Stimulated activated CD8-positive, alpha-beta memory T cell treated with anti-CD3 and anti-CD28 coated beads, Interleukin-4, amount 100 ng/mL, for 1 hour (primary cell): Measurements from ENCODE around the gene TMEM225B.
"Not testable (repeated sequence)": the region's sequence is repeated elsewhere in the genome, so short reads cannot be mapped to it uniquely, and the experiment has no call there.

Experiments
- DNase-seq, 2 donors: peaks; one replicate each; pipeline ENCODE4 v3.0.0-alpha.2; 2020; ENCODE audit warnings: low read depth in 2 of 2, low spot score in 1 of 2

Gene TMEM225B

DNA sequence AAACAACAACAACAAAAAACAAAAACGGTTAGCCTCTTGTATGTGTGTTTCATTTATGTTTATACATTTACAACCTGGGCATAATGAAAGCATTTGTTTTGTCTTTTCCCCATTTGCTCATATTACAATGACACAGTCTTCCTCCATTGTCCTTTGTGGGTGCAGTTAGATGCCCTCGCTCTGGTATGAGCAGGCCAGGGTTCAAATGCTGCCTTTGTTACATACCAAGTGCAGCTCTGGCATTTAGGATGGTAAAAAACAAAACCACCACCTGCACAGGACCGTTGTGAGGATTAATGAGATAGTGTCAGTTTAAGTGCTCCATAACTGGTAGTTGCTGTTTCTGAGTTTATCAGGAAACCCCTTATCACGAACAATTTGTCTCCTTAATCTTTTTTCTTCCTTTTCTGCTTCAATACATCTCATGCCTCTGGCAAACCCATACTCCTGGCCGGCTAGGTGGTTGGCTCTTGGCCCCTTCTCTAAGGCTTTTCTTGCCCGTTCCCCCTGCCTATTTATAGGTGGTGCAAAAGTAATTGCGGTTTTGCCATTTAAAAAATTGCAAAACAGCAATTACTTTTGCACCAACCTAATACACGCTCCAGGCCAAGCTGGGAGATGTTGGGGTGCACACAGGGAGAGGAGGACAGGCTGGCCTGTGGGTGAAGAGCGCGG is 18.6 kb upstream of the TMEM225B start:
- DNase-seq: no peak

GRCh38 chr7:99579956-99580777 is 17.9 kb upstream of the TMEM225B start:
- DNase-seq: peak in 1 of 2 donors; percentile 43

DNA sequence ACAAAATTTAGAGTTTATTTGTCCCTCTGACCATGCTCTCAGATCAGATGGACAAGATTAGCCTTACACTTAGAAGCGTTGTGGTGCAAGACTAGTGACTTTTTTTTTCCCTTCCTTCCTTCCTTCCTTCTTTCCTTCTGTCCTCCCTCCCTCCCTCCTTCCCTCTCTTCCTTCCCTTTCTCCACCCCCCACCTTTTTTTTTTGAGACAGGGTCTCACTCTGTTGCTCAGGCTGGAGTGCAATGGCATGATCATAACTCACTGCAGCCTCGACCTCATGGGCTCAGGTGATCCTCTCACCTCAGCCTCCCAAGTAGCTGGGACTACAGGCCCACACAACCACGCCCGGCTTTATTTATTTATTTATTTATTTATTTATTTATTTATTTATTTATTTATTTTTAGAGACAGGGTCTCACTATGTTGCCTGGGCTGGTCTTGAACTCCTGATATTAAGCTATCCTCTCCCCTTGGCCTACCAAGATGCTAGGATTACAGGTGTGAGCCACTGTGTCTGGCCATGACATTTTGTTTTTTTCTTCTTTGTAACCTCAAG is 17.2 kb upstream of the TMEM225B start:
- not testable (repeated sequence) for DNase-seq

DNA sequence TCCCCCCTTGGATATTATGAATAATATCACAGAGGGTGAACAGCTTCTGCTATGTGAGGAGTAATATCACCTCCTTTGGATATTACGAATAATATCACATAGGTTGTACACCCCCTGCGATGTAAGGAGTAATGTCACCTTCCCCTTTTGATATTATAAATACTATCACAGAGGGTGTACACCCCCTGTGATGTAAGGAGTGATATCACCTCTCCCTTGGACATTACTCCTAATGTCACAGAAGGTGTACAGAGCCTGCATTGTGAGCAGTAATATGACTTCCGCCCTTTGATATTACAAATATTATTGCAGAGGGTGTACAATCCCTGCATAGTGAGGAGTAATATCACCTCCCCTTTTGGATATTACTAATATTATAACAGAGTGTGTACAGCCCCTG is 9.2 kb upstream of the TMEM225B start:
- no peak for DNase-seq

DNA sequence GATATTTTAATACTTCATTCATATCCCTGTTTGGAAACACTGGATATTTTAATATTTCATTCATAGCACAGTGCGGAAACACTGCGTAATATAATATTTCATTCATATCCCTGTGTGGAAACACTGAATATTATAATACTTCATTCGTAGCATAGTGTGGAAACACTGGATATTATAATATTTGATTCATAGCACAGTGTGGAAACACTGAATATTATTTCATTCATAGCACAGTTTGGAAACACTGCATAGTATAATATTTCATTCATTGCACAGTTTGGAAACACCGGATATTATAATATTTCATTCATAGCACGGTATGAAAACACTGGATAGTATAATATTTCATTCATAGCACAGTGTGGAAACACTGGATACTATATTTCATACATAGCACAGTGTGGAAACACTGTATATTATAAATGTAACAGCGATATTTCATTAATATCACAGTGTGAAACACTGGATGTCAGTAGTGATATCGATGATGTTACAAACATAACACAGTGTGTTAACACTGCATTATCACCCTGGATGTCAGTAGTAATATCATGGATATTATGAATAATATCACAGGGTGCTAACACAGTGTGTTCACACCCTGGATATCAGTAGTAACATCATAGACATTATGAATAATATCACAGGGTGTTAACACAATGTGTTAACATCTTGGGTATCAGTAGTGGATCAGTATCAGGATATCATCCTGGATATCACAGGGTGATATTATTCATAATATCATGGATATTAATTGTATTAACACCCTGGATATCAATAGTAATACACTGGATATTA is 2.9 kb upstream of the TMEM225B start:
- no peak for DNase-seq

- DNase-seq: no peak
These were observed 1.6 kb upstream of the TMEM225B start for GRCh38 chr7:99596408-99596955.

- DNase-seq: no peak
These were observed 1.8 kb downstream of the TMEM225B start for GRCh38 chr7:99599836-99600235.

- DNase-seq: no peak
These were observed 3.7 kb downstream of the TMEM225B start for GRCh38 chr7:99601656-99602310.

DNA sequence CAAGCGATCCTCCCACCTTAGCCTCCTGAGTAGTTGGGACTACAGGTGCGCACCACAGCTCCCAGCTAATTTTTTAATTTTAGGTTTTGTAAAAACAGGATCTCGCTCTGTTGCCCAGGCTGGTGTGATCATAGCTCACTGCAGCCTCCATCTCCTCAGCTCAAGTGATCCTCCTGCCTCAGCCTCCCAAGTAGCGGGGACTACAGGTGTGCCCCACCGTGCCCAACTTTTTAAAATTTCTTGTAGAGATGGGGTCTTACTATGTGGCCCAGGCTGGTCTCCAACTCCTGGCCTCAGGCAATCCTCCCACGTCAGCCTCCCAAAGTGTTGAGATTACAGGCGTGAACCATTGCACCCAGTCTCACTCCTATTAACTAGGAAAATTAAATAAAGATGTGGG is 7.5 kb downstream of the TMEM225B start:
- no peak for DNase-seq

DNA sequence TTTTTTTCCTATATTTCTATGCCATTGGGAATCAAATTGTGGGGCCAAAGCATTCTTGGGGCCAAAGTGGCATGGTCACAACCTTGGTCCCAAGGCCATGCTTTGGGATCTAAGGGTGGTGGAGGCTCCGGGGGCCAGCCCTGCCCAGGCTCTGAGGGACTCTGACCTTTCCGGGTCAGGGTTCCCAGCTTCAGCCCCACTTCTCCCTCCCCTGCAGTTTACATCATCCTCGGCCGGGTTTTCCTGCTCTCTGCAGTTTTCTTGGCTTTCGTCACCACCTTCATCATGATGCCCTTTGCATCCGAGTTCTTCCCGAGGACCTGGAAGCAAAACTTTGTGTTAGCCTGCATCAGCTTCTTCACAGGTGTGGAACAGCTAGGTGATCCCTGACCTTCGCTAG is 8.5 kb downstream of the TMEM225B start:
- DNase-seq: no peak

DNA sequence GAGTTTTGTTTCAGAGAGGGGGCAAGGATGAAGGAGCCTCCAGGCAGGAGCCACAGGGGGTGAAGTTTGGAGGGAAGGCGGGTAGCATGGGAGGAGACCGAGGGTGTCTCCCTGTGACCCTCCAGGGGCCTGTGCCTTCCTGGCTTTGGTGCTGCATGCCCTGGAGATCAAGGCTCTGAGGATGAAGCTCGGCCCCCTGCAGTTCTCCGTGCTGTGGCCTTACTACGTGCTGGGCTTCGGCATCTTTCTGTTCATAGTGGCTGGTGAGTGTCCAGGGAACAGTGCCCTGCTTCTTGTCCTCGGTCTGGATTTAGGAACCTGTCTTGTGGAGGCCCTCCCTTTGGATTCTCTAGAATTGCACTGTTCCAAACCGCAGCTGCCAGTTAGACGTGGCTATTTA is 9.5 kb downstream of the TMEM225B start:
- DNase-seq: no peak

GRCh38 chr7:99614495-99614894 is 16.4 kb downstream of the TMEM225B start:
- no peak for DNase-seq

GRCh38 chr7:99615989-99616358 is 17.9 kb downstream of the TMEM225B start:
- DNase-seq: no peak

DNA sequence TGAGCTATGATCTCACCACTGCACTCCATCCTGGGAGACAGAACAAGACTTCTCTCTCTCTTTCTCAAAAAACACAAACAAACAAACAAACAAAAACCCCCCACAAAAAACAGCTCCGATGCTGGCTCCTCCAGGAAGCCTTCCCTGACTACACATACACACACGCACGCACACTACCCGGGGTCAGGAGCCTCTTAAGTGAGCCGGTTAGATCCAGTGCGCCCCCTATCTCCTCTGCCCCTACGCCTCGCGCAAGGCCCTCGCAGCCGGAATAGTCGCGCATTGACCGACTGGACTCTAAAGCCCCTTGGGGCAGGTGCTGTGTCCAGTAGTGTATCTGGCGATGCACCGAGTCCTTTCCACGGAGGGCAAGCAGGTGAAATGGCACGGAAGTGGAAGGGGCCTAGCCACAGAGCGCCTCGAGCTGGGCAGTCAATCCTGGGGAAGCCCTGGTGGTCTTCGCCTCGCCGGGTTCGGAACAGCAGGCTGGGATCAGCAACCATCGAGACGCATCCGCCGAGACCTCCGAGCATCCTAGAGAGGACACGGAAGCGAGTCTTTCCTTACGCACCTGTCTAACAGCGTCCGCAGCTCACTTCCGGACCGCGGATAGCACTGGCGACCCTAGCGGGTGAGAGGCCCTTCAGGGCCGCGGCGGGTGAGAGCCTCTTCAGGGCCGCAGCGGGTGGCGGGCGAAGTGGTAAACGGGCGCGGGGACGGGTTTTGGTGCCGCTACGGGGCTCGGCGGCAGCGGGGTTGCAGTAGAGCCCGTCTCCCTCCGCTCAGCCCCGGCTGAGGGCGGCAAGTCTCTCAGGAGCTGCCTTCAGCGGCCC is 18.5 kb downstream of the TMEM225B start, which contains the start of gene ZSCAN25:
TSS of gene ZSCAN25 (plus strand) at position 588 of the 833 bp plus-strand sequence. CDS start 2,661 bp downstream, outside the sequence.
- DNase-seq: peak; percentile 70 to 73

GRCh38 chr7:99617192-99617781 is 19.2 kb downstream of the TMEM225B start:
- no peak for DNase-seq

DNA sequence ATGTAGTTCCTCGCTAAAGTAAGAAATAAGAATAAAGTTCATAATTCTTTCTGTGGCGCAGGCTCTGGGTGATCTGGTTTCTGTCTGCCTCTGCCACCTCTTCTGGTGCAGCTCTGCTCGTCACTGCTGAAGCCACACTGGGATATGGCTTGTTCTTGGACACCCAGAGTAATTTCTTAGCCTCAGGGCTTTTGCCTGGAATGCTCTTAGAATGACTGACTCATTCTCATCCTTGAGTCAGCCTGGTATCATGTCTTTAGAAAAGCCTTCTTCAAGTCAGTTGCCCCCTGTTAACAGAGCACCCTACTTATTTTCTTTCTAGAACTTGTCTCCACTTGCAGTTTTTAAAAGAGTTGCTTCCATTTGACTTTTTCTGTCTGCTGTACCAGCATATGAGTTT is 20.7 kb downstream of the TMEM225B start:
- no peak for DNase-seq

- no peak for DNase-seq
These were observed 21.6 kb downstream of the TMEM225B start for GRCh38 chr7:99619571-99620130.

DNA sequence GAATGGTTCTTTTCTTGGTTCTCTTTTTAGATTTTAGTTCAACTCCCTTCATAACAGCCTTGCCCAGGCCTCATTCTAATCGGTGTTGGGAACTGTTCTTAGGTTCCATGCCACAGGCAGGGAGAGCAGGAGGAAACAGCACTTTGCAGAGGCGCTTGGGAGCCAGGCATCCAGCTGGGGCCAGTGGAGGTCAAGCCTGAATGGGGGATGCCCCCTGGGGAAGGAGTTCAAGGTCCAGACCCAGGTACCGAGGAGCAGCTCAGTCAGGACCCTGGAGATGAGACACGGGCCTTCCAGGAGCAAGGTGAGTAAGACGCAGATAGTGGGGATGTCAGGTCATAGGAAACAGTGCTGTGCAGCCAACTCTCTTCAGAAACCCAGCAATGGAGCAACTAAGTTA is 23.2 kb downstream of the TMEM225B start:
- DNase-seq: no peak

- DNase-seq: no peak
These were observed 24.5 kb downstream of the TMEM225B start for GRCh38 chr7:99622596-99622995.
